Measurements from ENCODE around the gene MUC20.
"Not testable (repeated sequence)": the region's sequence is repeated elsewhere in the genome, so short reads cannot be mapped to it uniquely, and the experiment has no call there.

The MUC20 gene

GRCh38 chr3:195757438-195757770 lies 36.6 kb downstream of the MUC20 start:
- DNase-seq = no peak

DNA sequence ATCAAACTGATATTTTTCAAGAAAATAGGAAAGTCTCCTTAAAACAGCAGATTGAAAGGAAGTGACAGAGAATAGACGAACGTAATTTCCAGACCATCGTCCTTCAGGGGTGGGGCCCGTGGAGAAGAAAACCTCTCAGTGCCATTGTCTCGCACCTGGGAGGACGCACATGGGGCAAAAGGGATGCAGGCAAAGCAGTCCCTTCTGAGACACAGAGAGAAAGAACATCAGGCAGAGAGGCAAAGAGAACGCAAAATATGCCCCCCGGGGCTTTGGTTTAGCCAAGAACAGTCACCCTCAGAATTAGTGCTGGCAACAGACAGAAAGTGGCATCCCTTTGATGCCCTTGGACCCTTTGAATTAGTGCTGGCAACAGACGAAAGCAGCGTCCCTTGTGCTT lies 37.0 kb downstream of the MUC20 start:
- no peak for DNase-seq

DNA sequence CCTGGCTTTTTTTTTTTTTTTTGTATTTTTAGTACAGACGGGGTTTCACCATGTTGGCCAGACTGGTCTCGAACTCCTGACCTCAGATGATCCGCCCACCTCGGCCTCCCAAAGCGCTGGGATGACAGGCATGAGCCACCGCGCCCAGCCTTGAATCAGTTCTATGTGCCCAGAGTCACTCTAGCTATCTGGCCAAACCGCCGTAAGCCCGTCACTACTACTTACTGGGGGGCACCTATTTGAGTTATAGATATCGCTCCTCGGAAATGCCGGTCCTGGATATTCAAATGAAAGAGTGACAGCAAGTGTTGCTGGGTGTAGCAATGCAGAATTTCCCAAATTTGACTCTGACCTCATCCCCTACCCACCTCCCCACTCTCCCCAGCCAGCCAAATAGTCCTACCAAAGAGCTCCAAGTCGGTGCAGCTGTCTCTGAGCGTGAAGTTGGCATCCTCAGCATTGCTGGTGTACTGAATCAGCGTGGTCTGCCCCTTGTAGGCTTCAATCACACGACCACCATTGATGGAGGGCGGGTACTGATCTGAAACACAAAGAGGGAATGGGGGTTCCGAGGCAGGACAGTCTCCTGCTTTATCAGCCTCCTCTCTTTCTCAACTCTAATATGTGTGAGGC lies 38.1 kb downstream of the MUC20 start:
- DNase-seq = no peak

- no peak for DNase-seq
Measured at GRCh38 chr3:195760345-195761122, 39.8 kb downstream of the MUC20 start.

GRCh38 chr3:195761123-195761566 lies 40.4 kb downstream of the MUC20 start:
- DNase-seq = no peak

DNA sequence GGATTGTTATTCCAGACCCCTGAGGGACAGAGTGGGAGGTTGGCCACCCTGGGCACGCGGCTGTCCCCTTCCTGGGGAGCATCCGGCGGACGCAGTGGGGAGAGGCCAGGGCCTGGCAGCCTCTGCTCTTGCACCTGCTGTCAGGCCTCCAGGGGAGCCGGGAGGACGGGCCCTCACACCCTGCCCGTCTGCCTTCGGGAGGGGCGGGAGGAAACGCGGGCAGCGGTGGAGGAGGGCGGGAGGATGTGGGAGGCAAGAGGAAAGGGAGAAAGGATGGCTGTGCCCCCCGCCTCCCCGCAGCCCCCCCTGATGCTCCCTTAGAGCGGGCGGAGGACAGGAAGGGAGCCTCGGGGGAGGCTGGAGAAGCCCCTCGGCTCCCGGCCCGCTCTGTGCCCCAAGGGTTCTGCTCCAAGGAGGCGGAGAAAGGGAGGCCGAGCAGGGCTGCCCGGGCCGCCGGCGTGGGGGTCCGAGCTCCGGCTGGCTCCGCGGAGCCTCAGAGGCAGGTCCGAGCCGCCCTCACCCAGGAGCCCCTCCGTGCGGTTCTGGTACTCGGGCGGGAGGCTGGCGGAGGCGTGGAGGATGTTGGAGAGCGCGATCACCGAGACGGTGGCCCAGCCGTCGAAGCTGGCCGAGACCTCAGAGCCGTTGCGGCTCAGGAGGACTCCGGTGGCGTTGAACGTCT lies 40.9 kb downstream of the MUC20 start:
- no peak for DNase-seq

- no peak for DNase-seq
Measured at GRCh38 chr3:195762249-195762585, 41.4 kb downstream of the MUC20 start.

GRCh38 chr3:195762611-195763010 lies 41.8 kb downstream of the MUC20 start:
- DNase-seq = no peak

GRCh38 chr3:195763076-195763830 lies 42.5 kb downstream of the MUC20 start:
- DNase-seq = no peak

DNA sequence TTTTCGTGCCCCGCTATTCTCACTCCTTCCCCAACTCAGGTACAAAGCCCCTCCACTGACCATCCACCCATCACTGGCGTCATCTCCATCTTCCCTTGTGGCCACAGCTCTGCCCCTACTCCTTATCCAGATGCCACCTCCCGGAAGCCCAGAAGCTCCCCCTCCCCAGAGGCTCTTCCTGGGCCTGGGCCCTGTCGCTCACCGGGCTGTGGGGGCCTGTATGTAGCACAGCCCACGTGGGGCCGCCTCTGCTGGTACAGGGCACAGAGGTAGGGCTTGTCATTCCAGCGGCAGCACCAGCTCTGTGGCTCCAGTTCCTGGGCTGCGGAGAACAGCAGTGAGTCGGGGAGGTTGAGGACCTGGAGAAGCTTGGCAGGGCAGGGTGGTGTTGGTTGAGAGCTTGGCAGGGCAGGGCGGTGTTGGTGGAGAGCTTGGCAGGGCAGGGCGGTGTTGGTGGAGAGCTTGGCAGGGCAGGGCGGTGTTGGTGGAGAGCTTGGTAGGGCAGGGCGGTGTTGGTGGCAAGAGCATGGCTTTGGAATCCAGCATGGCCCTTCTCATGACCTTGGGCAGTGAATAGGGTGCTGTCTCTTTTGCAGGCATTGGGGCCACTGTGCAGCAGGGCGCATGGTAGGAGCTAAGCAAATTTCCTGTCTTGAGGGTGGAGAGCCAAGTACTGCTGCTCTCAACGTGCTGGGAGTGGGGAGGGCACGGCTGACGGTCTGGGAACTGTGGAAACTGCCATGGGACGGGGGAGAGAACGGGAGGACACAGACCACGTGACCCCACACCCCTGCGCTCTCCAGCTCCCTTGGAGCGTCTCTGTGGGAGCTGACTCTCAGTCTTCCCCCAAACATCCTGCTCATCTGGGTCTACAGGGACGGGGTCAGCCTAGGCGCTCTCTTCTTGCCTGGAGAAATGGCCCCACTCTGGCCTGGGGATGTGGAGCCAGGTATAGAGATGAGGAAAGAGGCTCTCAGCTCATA lies 43.4 kb downstream of the MUC20 start:
- no peak for DNase-seq

DNA sequence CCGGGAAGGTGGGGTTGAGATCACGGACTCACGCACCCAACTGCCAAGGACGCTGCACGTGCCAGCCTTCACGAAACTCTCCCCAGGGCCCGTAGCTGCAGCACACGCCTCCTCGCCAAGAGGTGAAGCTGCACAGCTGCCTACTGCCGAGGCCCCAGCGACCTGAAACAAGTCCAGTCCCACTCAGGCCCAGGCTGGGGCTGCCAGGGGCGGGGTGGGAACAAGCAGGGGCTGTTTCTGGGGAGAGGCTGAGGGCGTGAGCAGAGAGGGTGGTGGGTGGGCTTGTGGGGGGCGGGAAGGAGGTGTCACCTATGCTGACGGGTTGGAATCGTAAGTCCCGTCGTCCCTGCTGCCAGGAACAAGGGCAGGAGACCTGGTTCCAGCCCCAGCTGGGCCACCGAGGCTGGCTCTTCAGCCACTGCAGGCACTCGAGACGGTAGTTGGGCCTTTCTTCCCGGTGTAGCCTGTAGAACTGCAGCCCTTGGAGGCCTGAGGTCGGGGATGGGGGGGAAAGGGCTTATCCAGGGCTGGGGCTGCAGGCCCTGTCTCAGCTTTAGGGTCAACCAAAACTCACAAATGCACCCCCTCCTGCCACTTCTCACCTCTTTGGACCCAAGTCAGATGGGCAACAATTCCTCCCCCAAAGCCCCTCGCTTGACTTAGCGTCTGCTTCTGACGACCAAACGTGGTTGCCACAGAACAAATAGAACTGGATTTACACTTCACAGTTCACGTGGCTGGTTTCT lies 44.4 kb downstream of the MUC20 start:
- DNase-seq = no peak

DNA sequence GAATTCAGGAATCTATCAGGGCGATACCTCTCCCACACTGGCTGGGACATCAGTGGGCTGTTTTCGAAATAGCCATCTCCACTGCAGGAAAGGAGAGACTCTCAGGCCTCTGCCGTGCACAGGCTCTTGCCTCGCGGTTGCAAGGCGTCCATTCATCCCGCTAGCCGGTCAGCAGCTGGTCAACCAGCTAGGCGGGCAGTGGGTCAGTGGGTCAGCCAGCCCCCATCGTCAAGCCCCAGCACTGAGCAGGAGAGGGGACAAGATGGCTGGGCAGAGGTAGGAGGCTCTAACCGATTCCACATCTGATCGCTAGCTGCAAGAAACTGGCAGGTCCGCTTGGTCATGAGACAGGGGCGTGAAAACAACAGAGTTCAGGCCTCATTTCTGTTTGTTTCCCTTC lies 45.9 kb downstream of the MUC20 start:
- no peak for DNase-seq

GRCh38 chr3:195767792-195768191 lies 47.0 kb downstream of the MUC20 start:
- DNase-seq = no peak

- DNase-seq = no peak
Measured at GRCh38 chr3:195768414-195768813, 47.6 kb downstream of the MUC20 start.

- DNase-seq = no peak
Measured at GRCh38 chr3:195768831-195769303, 48.1 kb downstream of the MUC20 start.

- no peak for DNase-seq
Measured at GRCh38 chr3:195769551-195769950, 48.8 kb downstream of the MUC20 start.

- no peak for DNase-seq
Measured at GRCh38 chr3:195770081-195770840, 49.5 kb downstream of the MUC20 start.

DNA sequence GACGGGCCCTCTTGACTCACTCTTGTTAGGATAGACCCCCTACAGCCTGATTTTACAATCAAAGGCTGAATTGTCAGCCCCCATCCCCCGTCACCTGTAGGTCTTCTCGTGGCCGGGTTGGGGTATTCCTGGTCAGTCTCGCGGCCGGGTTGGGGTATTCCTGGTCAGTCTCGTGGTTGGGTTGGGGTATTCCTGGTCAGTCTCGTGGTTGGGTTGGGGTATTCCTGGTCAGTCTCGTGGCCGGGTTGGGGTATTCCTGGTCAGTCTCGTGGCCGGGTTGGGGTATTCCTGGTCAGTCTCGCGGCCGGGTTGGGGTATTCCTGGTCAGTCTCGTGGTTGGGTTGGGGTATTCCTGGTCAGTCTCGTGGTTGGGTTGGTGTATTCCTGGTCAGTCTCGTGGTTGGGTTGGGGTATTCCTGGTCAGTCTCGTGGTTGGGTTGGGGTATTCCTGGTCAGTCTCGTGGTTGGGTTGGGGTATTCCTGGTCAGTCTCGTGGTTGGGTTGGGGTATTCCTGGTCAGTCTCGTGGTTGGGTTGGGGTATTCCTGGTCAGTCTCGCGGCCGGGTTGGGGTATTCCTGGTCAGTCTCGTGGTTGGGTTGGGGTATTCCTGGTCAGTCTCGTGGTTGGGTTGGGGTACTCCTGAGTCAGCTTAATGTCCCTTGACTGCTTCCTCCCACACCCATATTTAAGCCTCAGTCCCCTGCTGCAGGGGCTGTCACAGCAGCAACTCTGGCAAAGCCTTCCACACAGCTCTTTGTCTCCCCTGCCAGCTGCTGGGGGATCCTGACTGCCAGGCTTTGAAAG lies 50.3 kb downstream of the MUC20 start:
- not testable (repeated sequence) for DNase-seq

DNA sequence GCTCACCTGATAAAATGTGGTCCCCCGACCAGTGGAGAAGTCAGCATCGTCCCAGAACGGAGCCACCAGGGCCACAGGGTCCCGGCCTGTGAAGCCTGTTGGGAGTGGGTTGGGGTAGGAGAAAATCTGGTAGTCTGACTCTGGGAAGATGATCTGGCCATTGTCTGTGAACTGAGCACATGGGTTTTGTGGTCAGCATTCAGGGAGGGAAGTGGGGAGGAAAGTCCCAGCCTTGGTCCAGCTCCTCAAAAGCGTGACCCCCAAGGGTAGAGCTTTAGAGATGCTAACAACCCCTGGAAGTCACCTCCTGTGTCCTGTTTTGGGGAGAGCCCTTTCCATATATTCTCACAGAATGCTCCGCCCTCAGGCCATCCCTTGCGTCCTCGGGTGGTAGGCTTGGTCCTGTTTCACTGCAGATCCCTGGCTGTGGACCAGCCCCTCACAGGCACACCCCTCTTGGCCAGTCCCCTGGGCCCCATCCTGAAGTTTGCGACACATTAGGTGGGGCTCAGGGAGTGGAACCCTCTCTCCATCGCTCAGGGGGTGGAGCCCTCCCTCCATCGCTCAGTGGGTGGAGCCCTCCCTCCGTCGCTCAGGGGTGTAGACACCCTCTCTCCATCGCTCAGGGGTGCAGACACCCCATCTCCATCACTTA lies 51.0 kb downstream of the MUC20 start:
- no peak for DNase-seq

Data from retina (tissue), 1 donor.